ENCODE results near the gene ZNF629.

DNA sequence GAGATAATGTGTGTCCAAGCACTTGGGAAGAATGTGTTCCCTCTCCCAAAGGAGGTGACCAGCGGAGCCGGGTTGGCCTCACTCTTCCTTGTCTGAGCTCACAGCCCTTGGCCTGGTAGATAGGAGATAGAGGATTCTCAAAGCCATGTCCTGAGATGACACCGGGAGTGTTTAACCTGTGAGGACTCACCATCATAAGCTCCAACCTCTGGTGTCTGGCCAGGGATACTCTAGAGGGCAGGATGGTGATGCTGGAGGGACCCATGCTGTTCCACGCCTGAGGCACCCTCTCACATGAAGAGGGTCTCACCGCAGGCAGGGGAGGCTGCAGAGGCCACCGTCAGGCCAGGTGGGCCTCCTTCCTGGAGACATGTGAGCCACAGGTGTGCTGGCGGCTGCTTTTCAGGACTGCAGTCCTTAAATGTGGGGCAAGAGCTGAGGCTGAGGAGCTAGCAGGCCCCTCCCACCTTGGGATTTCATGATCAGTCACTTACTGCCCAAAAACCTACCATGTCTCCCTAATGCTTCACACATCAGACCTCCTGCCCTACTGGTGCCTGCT is 6.6 kb upstream of the ZNF629 start:
- TF ChIP-seq EZH2 (IDR thresholded peaks at IDR 0.05; ENCODE audit: low read depth, unreplicated experiment) = no peak
- TF ChIP-seq, protein P1, sequence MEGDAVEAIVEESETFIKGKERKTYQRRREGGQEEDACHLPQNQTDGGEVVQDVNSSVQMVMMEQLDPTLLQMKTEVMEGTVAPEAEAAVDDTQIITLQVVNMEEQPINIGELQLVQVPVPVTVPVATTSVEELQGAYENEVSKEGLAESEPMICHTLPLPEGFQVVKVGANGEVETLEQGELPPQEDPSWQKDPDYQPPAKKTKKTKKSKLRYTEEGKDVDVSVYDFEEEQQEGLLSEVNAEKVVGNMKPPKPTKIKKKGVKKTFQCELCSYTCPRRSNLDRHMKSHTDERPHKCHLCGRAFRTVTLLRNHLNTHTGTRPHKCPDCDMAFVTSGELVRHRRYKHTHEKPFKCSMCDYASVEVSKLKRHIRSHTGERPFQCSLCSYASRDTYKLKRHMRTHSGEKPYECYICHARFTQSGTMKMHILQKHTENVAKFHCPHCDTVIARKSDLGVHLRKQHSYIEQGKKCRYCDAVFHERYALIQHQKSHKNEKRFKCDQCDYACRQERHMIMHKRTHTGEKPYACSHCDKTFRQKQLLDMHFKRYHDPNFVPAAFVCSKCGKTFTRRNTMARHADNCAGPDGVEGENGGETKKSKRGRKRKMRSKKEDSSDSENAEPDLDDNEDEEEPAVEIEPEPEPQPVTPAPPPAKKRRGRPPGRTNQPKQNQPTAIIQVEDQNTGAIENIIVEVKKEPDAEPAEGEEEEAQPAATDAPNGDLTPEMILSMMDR (conservative IDR thresholded peaks at IDR 0.05; ENCODE audit: low read depth in 2 of 2) = no peak
- no peak for TF ChIP-seq CREB1 (CRISPR knock-in tag; IDR thresholded peaks at IDR 0.05; ENCODE audit: low read depth)
- TF ChIP-seq POLR2AphosphoS5 (IDR thresholded peaks at IDR 0.05; ENCODE audit: low read depth) = no peak
- no peak for TF ChIP-seq NANOG (IDR thresholded peaks at IDR 0.05; ENCODE audit: borderline replicate concordance)
- TF ChIP-seq EZH2phosphoT487 (IDR thresholded peaks at IDR 0.05; ENCODE audit: unreplicated experiment) = no peak
- TF ChIP-seq, protein P2, sequence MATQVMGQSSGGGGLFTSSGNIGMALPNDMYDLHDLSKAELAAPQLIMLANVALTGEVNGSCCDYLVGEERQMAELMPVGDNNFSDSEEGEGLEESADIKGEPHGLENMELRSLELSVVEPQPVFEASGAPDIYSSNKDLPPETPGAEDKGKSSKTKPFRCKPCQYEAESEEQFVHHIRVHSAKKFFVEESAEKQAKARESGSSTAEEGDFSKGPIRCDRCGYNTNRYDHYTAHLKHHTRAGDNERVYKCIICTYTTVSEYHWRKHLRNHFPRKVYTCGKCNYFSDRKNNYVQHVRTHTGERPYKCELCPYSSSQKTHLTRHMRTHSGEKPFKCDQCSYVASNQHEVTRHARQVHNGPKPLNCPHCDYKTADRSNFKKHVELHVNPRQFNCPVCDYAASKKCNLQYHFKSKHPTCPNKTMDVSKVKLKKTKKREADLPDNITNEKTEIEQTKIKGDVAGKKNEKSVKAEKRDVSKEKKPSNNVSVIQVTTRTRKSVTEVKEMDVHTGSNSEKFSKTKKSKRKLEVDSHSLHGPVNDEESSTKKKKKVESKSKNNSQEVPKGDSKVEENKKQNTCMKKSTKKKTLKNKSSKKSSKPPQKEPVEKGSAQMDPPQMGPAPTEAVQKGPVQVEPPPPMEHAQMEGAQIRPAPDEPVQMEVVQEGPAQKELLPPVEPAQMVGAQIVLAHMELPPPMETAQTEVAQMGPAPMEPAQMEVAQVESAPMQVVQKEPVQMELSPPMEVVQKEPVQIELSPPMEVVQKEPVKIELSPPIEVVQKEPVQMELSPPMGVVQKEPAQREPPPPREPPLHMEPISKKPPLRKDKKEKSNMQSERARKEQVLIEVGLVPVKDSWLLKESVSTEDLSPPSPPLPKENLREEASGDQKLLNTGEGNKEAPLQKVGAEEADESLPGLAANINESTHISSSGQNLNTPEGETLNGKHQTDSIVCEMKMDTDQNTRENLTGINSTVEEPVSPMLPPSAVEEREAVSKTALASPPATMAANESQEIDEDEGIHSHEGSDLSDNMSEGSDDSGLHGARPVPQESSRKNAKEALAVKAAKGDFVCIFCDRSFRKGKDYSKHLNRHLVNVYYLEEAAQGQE (IDR thresholded peaks at IDR 0.05; ENCODE audit: unreplicated experiment) = no peak
- TF ChIP-seq JUNB (IDR thresholded peaks at IDR 0.05; ENCODE audit: unreplicated experiment) = no peak
